C4-2B (cell line): ENCODE results near the gene ATP1B3.
A peak's percentile ranks its signal among the peaks of the same experiment; 100 is the strongest.

Source experiments
- ZFX ChIP-seq: fragments of 450-650 bp; IDR thresholded peaks from 2 replicates; pipeline ENCODE4 v1.6.1; 2017
- TF ChIP-seq, protein P1 (sequence below): fragments of 450-650 bp; conservative IDR thresholded peaks from 2 replicates; pipeline ENCODE4 v1.5.1; 2017; ENCODE audit warnings: mild to moderate bottlenecking

DNA sequence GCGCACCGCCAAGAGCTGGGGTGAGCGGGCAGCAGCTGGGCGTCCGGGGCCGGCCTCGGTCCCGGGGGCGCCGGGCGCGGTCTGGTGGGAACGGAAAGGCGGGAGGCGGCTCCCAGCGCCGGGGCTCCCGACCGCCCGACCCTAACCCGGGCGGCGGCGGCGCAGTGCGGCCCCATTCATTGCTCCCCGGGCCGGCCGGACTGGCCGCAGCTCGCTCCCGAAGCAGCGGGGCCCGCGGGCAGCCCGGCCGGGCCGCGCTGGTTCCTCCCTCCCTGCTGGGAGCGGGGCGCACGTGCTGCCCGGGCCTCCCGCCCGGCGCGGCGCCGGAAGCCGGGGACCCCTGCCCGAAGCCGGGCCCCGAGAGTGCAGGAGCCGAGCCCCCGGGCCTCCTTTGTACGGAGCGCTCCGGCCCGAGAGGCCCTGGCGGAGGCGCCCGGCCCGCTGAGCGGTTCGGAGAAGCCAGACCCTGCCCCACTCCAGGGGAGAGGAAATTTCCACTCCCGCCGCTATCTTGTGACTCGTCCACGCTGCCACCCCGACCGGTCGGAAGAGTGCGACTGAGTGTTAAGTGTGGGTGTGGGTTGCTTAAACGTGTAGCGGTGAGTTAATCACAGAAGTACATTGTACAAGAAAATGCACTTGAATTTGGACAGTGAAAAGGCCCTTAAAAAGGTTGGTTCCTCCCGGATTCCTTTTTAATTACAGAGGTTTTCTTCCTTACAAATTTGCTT, 613 bp downstream of the ATP1B3 start:
- TF ChIP-seq, protein P1, sequence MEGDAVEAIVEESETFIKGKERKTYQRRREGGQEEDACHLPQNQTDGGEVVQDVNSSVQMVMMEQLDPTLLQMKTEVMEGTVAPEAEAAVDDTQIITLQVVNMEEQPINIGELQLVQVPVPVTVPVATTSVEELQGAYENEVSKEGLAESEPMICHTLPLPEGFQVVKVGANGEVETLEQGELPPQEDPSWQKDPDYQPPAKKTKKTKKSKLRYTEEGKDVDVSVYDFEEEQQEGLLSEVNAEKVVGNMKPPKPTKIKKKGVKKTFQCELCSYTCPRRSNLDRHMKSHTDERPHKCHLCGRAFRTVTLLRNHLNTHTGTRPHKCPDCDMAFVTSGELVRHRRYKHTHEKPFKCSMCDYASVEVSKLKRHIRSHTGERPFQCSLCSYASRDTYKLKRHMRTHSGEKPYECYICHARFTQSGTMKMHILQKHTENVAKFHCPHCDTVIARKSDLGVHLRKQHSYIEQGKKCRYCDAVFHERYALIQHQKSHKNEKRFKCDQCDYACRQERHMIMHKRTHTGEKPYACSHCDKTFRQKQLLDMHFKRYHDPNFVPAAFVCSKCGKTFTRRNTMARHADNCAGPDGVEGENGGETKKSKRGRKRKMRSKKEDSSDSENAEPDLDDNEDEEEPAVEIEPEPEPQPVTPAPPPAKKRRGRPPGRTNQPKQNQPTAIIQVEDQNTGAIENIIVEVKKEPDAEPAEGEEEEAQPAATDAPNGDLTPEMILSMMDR: no peak
- peak; percentile 93 for TF ChIP-seq ZFX
